ENCODE measurements around the gene NHSL1. TPM values are rescaled to one million over a fixed set of nuclear protein-coding genes. Genes with fewer than 3 reads are reported as not detected.
A peak's percentile ranks its signal among the peaks of the same experiment; 100 is the strongest.

NHSL1 gene
- total RNA-seq, 1 experiment from 2014 or later = 32.1 TPM

DNA sequence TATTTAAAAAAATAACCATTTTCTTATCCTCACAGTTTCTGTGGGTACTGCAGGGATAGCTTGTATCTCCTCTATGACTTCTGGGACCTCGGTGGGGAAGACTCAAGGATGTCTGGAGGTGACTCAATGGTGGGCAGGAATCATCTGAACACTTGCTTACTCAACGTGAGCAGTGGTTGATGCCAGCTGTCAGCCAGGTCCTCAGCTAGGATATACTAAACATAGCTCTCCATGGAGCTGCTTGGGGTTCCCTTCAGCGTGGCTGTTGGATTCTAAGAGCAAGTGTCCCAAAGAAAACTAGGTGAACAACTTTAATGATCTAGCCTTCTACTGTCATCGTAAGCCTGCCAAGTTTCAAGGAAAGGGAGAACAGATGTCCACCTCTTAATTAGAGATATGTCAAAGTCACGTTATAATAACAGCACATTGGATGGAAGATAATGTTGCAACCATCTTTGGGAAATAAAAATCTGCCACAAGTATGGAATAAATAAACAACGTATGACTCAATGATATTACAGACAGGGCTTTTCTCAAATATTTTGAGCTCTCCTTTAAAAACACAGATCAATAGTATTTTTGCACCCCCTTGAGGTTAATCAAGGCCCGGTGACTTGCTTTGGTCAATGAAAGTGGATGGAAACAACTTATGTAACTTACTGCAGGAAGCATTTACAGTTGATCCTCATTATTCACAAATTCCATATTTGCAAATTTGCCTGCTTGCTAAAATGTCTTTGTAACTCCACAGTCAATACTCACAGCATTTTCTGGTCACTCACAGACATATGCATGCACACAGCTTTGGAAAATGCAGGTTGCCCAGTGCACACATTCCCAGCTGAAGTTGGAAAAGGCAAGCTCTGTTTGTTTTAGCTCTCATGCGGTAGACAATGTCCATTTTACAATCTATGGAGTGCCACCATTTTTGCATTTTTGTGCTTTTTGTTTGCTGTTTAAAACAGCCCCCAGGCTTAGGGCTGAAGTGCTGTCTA, 101.9 kb downstream of the NHSL1 start:
- CTCF ChIA-PET = interaction anchor here (0.7 to 0.9 kb wide), 2 partner anchors 281 to 483 kb away, joined by 3 read pairs; no protein-coding TSS in a partner anchor
- no peaks in the 10 kb centered on the region for H3K9me3 Mint-ChIP-seq (ENCODE audit: unreplicated experiment)
- intact Hi-C loops (cut with micrococcal nuclease) = no loop called here

DNA sequence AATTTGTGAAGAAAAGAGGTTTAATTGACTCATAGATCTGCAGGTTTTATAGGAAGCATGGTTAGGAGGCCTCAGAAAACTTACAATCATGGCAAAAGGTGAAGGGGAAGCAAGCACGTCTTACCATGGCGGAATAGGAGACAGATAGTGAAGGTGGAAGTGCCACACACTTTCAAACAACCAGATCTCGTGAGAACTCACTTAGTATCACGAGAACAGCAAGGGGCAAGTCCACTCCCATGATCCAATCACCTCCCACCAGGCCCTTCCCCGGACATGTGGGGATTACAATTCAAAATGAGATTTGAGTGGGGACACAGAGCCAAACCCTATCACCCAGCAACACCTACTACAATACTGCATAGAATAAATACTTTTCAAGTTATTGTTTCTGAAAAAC, 102.6 kb downstream of the NHSL1 start:
- DNase-seq (ENCODE audit: unreplicated experiment) = no peak
- CTCF ChIA-PET = no interaction called here
- no peak overlapping the region for H3K4me3 Mint-ChIP-seq (ENCODE audit: unreplicated experiment)

More for the DNA sequence above, 101.9 kb downstream of the NHSL1 start:
- BruUV-seq (replicated peaks) = no TSS peak
- Mint-ChIP-seq H3K36me3 (ENCODE audit: insufficient read depth, unreplicated experiment) (no peaks in the 10 kb centered on the region), H3K4me1 (ENCODE audit: insufficient read depth, unreplicated experiment) (peaks cover 5% of the 10 kb centered on the region), H3K27ac (ENCODE audit: low read depth, unreplicated experiment) (no peak overlapping the region), H3K4me3 (ENCODE audit: unreplicated experiment) (no peak overlapping the region), H3K27me3 (ENCODE audit: insufficient read depth, unreplicated experiment) (no peaks in the 10 kb centered on the region)
- TF ChIP-seq, protein P1, sequence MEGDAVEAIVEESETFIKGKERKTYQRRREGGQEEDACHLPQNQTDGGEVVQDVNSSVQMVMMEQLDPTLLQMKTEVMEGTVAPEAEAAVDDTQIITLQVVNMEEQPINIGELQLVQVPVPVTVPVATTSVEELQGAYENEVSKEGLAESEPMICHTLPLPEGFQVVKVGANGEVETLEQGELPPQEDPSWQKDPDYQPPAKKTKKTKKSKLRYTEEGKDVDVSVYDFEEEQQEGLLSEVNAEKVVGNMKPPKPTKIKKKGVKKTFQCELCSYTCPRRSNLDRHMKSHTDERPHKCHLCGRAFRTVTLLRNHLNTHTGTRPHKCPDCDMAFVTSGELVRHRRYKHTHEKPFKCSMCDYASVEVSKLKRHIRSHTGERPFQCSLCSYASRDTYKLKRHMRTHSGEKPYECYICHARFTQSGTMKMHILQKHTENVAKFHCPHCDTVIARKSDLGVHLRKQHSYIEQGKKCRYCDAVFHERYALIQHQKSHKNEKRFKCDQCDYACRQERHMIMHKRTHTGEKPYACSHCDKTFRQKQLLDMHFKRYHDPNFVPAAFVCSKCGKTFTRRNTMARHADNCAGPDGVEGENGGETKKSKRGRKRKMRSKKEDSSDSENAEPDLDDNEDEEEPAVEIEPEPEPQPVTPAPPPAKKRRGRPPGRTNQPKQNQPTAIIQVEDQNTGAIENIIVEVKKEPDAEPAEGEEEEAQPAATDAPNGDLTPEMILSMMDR (IDR thresholded peaks at IDR 0.05; ENCODE audit: unreplicated experiment) = no peak
- peak; percentile 45 for DNase-seq (ENCODE audit: unreplicated experiment)
- POLR2A ChIA-PET = interaction anchor here (1.9 kb wide), 1 partner anchor 13 kb away, joined by 5 read pairs; no protein-coding TSS in a partner anchor

DNA sequence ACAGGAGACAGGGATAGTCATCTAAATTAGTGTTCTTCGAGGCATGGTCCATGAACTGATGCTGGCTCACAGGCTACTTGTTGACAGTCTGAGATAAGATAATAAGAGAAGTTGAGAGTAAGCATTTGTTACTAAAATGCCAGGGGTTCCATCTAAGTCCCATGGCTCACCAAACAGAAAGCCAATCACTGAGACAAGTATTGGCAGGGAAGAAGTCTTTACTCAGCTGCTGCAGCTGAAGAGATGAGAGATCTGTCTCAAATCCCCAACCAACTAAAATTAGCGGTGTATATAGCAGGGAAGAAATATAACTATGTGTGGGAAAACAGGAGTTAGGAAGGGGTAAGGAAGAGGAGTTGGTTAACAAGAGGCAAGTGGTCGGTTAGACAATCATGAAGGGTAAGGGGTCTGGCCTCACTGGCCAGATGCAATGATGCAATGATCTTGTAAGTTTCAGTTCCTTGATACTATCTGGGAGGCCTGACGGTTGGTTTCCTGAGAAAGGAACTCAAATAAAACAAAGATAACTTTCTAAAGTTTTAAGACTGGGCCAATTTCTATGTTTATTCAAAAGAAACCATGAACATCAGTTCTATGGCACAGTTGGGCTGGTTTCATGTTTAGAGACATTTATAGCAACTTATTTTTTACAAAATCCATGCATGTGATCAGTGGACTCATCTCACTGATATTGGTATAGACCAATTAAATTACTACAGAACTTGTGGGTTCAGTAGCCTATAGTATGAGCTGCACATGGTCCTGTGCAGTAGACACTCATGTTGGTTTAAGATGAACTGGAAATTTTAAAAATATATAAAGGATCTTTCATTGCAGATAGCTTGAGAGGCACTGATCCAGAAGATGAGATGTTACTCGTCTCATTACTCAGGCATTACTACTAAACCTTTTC, 105.2 kb downstream of the NHSL1 start:
- H3K27me3 Mint-ChIP-seq (ENCODE audit: insufficient read depth, unreplicated experiment) = no peaks in the 10 kb centered on the region
- no TSS peak for BruUV-seq (replicated peaks)
- TF ChIP-seq, protein P1 (IDR thresholded peaks at IDR 0.05; ENCODE audit: unreplicated experiment) = no peak
- ChIA-PET CTCF (interaction anchor here (0.6 to 1.0 kb wide), 3 partner anchors 11 to 129 kb away, joined by 3 to 4 read pairs (median 3); no protein-coding TSS in a partner anchor), POLR2A (interaction anchor here (0.6 to 2.5 kb wide), 2 partner anchors 10 to 409 kb away, joined by 3 to 6 read pairs; partner anchors contain the start of gene HEBP2)
- DNase-seq (ENCODE audit: unreplicated experiment) = no peak
- H3K4me1 Mint-ChIP-seq (ENCODE audit: insufficient read depth, unreplicated experiment) = peaks cover 5% of the 10 kb centered on the region
- H3K9me3 Mint-ChIP-seq (ENCODE audit: unreplicated experiment) = no peaks in the 10 kb centered on the region
- H3K4me3 Mint-ChIP-seq (ENCODE audit: unreplicated experiment) = no peak overlapping the region
- H3K27ac Mint-ChIP-seq (ENCODE audit: low read depth, unreplicated experiment) = no peak overlapping the region
- intact Hi-C loops (cut with micrococcal nuclease) = no loop called here
- H3K36me3 Mint-ChIP-seq (ENCODE audit: insufficient read depth, unreplicated experiment) = no peaks in the 10 kb centered on the region

More for the DNA sequence above, 102.6 kb downstream of the NHSL1 start:
- intact Hi-C loops (cut with micrococcal nuclease) = no loop called here
- BruUV-seq (replicated peaks) = no TSS peak
- no peaks in the 10 kb centered on the region for H3K36me3 Mint-ChIP-seq (ENCODE audit: insufficient read depth, unreplicated experiment)
- H3K4me1 Mint-ChIP-seq (ENCODE audit: insufficient read depth, unreplicated experiment) = peaks cover 5% of the 10 kb centered on the region
- POLR2A ChIA-PET = no interaction called here
- no peaks in the 10 kb centered on the region for H3K9me3 Mint-ChIP-seq (ENCODE audit: unreplicated experiment)
- TF ChIP-seq, protein P1 (IDR thresholded peaks at IDR 0.05; ENCODE audit: unreplicated experiment) = no peak
- H3K27me3 Mint-ChIP-seq (ENCODE audit: insufficient read depth, unreplicated experiment) = no peaks in the 10 kb centered on the region
- H3K27ac Mint-ChIP-seq (ENCODE audit: low read depth, unreplicated experiment) = no peak overlapping the region
